SKM-1 (cell line): Measurements from ENCODE around the gene BACH2.
"Not testable (repeated sequence)": the region's sequence is repeated elsewhere in the genome, so short reads cannot be mapped to it uniquely, and the experiment has no call there.

Experiments
- DNase-seq: peaks from one replicate; lab custom pipeline; 2025; ENCODE audit not compliant: unreplicated experiment; lab: John Stamatoyannopoulos, UW

Gene BACH2

GRCh38 chr6:90076511-90077415 is 219.9 kb downstream of the BACH2 start:
- DNase-seq: no peak

- DNase-seq: no peak
Measured at GRCh38 chr6:90074161-90074850, 222.3 kb downstream of the BACH2 start.

- DNase-seq: no peak
Measured at GRCh38 chr6:90072935-90073464, 223.6 kb downstream of the BACH2 start.

GRCh38 chr6:90072501-90072900 is 224.1 kb downstream of the BACH2 start:
- no peak for DNase-seq

GRCh38 chr6:90068703-90069523 is 227.7 kb downstream of the BACH2 start:
- no peak for DNase-seq

GRCh38 chr6:90068264-90068663 is 228.4 kb downstream of the BACH2 start:
- DNase-seq: no peak

- no peak for DNase-seq
Measured at GRCh38 chr6:90066697-90067096, 229.9 kb downstream of the BACH2 start.

- no peak for DNase-seq
Measured at GRCh38 chr6:90065173-90065572, 231.5 kb downstream of the BACH2 start.

GRCh38 chr6:90062667-90063066 is 234.0 kb downstream of the BACH2 start:
- DNase-seq: no peak

- DNase-seq: no peak
Measured at GRCh38 chr6:90062051-90062450, 234.6 kb downstream of the BACH2 start.

GRCh38 chr6:90059178-90059577 is 237.5 kb downstream of the BACH2 start:
- not testable (repeated sequence) for DNase-seq

- DNase-seq: not testable (repeated sequence)
Measured at GRCh38 chr6:90055924-90056323, 240.7 kb downstream of the BACH2 start.

- DNase-seq: not testable (repeated sequence)
Measured at GRCh38 chr6:90054193-90054592, 242.4 kb downstream of the BACH2 start.

GRCh38 chr6:90053614-90054013 is 243.0 kb downstream of the BACH2 start:
- no peak for DNase-seq

- no peak for DNase-seq
Measured at GRCh38 chr6:90049295-90049694, 247.3 kb downstream of the BACH2 start.

- DNase-seq: no peak
Measured at GRCh38 chr6:90048206-90048967, 248.3 kb downstream of the BACH2 start.

GRCh38 chr6:90045535-90045934 is 251.1 kb downstream of the BACH2 start:
- DNase-seq: no peak

- no peak for DNase-seq
Measured at GRCh38 chr6:90044833-90045381, 251.7 kb downstream of the BACH2 start.

- DNase-seq: no peak
Measured at GRCh38 chr6:90044182-90044832, 252.3 kb downstream of the BACH2 start.

GRCh38 chr6:90040931-90041330 is 255.7 kb downstream of the BACH2 start:
- DNase-seq: no peak
